AG09309 (cell line): ENCODE data around the gene CGB1.

Experiments used
- DNase-seq: peaks from one replicate; pipeline ENCODE4 v3.0.0-alpha.2; 2010; ENCODE audit warnings: low read depth
- H3K4me3 ChIP-seq: 2 replicates; pipeline ENCODE4 v1.5.1; 2011; ENCODE audit warnings: mild to moderate bottlenecking, low read depth, low read length, moderate library complexity; ENCODE audit not compliant: control insufficient read depth
- TF ChIP-seq, protein P1 (sequence below): IDR thresholded peaks from 2 replicates; pipeline ENCODE4 v1.5.1; 2011; ENCODE audit warnings: mild to moderate bottlenecking, low read depth, low read length, inconsistent platforms; ENCODE audit not compliant: insufficient read depth, control insufficient read depth; ENCODE audit errors: missing control alignments

The CGB1 gene

DNA sequence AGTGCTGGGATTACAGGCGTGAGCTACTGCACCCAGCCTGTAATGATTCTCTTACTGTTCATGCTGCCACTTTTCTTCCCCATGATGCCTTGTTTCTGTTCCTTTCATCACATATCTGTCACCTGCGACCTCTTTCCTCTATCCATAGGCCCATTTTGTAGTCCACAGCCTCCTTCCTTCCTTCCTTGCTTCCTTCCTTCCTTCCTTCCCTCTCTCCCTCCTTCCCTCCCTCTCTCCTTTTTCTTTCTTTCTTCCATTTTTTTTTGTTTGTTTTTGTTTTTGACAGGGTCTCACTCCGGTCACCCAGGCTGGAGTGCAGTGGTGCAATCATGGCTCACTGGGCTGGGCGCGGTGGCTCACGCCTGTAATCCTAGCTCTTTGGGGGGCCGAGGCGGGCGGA, 47.8 kb downstream of the CGB1 start:
- TF ChIP-seq, protein P1, sequence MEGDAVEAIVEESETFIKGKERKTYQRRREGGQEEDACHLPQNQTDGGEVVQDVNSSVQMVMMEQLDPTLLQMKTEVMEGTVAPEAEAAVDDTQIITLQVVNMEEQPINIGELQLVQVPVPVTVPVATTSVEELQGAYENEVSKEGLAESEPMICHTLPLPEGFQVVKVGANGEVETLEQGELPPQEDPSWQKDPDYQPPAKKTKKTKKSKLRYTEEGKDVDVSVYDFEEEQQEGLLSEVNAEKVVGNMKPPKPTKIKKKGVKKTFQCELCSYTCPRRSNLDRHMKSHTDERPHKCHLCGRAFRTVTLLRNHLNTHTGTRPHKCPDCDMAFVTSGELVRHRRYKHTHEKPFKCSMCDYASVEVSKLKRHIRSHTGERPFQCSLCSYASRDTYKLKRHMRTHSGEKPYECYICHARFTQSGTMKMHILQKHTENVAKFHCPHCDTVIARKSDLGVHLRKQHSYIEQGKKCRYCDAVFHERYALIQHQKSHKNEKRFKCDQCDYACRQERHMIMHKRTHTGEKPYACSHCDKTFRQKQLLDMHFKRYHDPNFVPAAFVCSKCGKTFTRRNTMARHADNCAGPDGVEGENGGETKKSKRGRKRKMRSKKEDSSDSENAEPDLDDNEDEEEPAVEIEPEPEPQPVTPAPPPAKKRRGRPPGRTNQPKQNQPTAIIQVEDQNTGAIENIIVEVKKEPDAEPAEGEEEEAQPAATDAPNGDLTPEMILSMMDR, result no peak
- DNase-seq, result no peak
- H3K4me3 ChIP-seq, result no peak overlapping the region

DNA sequence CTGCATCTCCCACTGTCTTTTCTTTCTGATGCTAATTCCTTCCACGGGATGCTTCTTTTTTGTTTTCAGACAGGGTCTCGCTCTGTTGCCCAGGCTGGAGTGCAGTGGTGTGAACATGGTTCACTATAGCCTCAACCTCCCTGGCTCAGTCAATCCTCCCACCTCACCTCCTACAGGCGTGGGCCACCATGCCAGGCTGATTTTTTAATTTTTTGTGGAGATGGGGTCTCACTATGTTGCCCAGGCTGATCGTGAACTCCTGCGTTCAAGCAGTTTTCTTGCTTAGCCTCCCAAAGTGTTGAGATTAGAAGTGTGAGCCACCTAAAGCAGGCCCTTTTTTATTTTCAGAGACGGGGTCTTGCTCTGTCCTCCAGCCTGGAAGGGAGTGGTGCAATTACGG, 48.4 kb downstream of the CGB1 start:
- TF ChIP-seq, protein P1, result no peak
- DNase-seq, result no peak
- no peak overlapping the region for H3K4me3 ChIP-seq

GRCh38 chr19:48987323-48987722, 49.4 kb downstream of the CGB1 start:
- TF ChIP-seq, protein P1, result no peak
- no peak for DNase-seq
- H3K4me3 ChIP-seq, result no peak overlapping the region

DNA sequence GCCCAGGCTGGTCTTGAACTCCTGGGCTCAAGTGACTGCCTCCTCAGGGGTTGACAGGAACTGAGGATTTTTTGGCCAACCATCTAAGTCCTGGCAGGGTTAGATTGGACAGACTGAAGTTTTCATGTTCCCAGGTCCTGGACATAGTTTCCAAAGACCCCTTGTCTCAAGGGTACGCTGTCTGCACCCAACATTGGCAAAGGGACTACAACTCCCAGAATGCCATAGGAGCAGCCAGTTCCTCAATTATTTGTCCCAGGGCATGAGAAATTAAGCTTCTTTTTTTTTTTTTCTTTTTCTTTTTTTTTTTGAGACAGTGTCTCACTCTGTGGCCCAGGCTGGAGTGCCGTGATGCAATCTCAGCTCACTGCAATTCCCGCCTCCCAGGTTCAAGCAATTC, 50.5 kb downstream of the CGB1 start:
- H3K4me3 ChIP-seq, result no peak overlapping the region
- no peak for DNase-seq
- TF ChIP-seq, protein P1, result no peak

GRCh38 chr19:48985711-48986110, 51.0 kb downstream of the CGB1 start:
- no peak for DNase-seq
- no peak overlapping the region for H3K4me3 ChIP-seq
- TF ChIP-seq, protein P1, result no peak
